ENCODE data around the gene BPIFA1.

Gene BPIFA1

GRCh38 chr20:33235696-33236095 is at the start of gene BPIFA1:
TSS of gene BPIFA1 (plus strand) at chr20:33235996. CDS start at chr20:33237712, 1,716 bp downstream.
- no peak for DNase-seq

DNA sequence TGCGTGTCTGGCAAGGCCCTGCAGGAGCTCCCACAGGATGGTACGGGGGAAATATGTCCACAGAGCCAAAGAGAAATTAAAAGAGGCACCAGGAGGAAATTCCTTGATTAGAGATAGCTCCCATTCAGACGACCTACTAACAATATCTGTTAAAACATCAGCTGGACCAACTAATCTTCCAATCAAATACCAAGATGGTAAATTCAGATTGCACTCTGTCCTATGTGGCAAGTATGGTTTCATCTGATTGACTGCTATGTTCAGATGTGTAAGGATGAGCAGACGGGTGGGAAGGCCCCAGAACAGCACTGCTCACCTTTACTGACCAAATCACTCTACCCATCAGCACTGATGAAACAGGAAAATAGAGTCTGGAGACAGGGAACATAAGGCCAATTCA is 48.3 kb upstream of the BPIFA1 start:
- no peak for DNase-seq

- no peak for DNase-seq
Measured at GRCh38 chr20:33188421-33188820, 47.4 kb upstream of the BPIFA1 start.

DNA sequence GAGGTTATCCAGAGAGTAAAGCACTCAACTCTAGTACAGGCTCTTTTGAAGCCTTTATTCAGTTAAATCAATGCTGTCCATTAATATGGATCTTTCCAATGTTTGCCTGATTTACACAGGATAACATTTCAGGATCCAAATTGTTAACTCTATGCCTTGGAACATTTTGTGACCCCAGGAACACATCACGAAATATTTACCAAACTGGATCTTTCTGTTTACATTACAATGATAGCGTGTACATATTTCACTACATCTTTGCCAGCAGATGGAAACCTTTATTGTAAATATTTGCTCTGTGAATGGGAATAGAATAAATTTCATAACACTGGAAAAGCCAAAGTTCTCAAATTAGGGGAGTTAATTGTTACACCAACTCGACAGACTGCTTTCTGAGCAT is 44.3 kb upstream of the BPIFA1 start:
- DNase-seq: no peak

GRCh38 chr20:33191955-33192354 is 43.8 kb upstream of the BPIFA1 start:
- no peak for DNase-seq

- no peak for DNase-seq
Measured at GRCh38 chr20:33192912-33193501, 42.8 kb upstream of the BPIFA1 start.

- no peak for DNase-seq
Measured at GRCh38 chr20:33199026-33199425, 36.8 kb upstream of the BPIFA1 start.

DNA sequence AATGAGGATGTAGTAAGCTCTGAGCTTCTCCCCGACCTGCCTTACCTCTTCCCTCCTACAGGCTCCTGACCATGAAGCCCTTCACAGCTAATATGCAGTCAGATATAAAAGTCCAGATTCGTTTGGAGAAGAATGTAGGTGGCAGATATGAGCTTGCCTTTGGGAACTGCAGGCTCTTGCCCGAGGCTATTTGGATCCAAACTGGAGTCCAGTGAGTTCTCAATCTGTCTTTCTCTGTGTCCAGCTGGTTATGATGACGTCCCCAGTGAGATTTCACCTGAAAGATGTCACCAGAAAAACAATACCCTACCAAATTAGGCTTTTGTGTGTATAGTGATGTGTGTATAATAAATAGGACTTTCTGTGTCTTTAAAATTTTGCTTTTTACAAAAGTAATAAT is 33.3 kb upstream of the BPIFA1 start:
- DNase-seq: no peak

DNA sequence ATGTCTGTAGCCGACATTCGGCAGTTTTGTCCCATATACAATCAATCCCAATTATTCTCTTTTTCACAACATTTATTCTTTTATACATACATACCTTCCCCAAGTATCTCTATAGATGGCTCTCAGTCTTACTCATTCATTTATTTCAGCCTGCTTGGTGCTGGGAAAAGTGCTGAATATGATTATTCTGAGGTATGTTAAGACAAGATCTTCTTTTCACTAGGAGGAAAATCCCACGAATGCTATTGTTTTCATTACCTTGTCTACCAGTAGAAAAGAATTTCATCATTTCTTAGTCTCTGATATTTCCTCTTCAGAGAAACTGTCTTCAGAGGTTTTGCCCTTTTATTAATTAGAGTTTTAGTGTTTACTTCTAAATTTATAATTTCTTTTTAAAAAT is 32.4 kb upstream of the BPIFA1 start:
- DNase-seq: no peak

DNA sequence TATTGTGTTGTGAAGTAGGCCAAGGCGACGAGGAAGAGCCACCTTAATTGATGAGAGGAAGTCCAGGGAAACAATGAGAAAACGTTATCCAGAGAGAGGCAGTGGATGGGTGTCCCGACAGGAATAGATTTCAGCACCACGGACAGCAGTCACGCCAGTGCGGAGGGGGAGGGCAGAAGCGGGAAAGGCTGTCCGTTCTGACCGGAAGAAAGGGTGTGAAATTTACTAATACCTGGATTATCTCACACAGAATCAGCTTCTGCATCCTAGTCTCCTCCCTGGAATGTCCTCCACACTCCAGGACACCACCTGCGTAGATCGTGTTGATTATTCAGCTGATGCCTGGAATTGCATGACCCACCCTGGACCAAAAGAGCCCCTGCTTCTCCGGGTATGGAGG is 26.0 kb upstream of the BPIFA1 start:
- DNase-seq: peak in 32 of 56 donors; percentile 0 to 56 (median 20)

DNA sequence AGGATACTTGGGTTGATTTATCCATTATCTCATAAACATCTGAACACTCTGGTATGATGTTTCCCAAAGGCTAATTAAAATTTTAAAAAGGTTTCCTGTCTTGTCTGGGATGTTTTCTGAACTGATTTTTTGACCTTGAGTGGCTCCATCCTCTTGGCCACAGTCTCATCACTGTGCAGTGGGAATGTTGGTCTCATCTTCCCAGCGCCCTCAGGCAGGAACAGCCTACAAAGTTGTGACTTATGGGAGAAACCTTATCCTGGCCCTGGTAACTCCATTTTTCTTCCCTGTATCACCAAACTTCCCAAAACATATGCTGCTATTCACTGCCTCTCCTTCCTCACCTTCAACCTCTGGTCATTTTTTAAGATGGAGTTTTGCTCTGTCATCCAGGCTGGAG is 25.4 kb upstream of the BPIFA1 start:
- DNase-seq: no peak

DNA sequence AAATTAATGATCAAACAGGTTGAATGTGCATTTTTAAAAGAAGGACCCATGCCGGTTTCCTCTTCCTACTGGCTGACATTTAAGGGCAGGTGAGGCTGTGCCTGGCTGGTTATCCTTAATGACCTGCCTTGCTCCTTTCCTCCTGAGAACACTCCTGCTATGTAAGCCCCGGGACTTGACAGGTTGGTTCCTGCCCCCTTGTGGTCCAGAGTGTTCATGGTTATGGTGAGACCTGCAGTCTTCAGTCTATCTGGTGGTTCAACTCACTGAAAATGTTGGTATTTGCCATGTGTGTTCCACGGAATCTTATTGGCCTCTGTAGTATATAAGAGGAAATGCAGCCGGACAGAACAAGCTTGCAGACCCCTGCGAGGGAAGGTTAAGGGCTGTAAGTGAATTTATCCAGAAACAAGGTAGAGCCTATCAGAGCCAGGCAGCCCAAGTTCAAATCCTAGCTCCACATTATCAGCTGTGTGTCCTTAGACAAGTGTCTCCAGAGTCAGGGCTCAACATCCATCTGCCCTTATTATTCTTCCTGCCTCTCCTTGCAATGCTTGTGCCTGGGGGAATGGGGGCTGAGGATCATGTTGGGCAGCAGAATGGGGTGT is 23.9 kb upstream of the BPIFA1 start:
- DNase-seq: peak in 13 of 56 donors; percentile 1 to 33 (median 3)

DNA sequence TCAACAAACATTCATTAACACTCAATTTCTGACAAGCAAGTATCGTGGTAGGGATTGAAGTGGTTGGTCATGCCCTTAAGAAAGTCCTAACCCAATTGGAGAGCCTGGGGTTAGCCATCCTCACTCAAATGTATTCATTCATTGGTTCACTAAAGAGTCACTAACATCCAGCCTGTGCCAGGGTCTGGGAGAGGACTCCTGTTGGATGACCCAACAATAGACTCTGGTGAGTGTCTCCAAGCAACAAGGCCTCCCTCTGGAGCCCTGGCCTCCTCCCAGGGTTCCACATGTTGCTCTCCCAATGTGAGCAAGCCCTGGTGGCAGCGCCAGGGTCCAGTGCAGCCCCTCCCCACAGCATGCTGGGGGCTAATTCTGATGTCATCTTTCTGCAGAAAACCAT is 18.7 kb upstream of the BPIFA1 start, which contains the start of gene BPIFA3:
Gene BPIFA3 (plus strand): TSS at position 301 of the 400 bp plus-strand sequence. CDS start 185 bp downstream, outside the sequence.
- DNase-seq: no peak

DNA sequence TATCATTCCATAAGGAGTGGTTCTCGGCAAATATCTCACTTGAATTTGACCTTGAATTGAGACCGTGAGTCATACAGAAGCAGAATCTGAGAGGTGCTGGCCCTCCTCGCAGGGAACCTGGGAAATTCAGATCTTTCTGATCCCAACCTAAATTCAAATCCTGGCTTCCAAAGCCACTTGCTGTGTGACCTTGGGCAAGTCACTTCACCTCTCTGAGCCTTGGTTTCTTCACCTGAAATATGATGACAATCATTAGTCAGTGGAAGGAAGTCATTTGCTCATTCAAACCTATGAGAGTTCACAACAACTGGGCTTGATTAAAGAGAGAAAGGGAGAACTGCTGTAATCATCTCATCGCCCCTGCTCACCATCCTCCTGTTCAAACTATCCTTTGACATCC is 11.4 kb upstream of the BPIFA1 start:
- no peak for DNase-seq

DNA sequence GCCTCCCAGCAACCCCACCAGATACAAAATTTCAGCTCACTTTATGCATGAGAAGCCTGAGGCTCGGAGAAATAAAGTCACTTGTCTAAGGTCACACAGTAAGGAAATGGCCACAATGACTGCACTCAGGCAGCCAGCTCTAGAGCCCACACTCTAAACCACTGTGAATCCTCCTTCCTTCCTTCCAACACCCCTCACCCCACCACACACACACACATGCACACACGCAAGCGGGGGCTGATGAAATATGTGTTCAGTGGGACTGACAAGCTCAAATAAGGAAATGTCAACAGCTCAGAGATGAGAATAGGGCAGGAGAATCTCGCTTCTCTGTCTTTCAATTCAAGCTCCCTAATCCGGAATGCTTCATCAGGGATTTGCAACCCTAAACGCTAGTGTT is 6.0 kb upstream of the BPIFA1 start:
- no peak for DNase-seq

DNA sequence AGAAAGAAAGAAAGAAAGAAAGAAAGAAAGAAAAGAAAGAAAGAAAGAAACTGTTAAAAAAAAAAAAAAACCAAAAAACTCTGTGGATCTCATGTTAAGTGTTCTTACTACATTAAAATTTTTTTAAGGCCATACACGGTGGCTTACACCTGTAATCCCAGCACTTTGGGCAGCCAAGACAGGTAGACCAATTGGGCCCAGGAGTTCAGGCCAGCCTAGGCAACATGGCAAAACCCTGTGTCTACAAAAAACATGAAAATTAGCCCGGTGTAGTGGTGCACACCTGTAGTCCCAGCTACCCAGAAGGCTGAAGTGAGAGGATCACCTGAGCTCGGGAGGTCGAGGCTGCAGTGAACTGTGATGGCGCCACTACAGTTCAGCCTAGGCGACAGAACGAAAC is 4.6 kb upstream of the BPIFA1 start:
- DNase-seq: no peak

- no peak for DNase-seq
Measured at GRCh38 chr20:33232486-33233072, 3.2 kb upstream of the BPIFA1 start.

DNA sequence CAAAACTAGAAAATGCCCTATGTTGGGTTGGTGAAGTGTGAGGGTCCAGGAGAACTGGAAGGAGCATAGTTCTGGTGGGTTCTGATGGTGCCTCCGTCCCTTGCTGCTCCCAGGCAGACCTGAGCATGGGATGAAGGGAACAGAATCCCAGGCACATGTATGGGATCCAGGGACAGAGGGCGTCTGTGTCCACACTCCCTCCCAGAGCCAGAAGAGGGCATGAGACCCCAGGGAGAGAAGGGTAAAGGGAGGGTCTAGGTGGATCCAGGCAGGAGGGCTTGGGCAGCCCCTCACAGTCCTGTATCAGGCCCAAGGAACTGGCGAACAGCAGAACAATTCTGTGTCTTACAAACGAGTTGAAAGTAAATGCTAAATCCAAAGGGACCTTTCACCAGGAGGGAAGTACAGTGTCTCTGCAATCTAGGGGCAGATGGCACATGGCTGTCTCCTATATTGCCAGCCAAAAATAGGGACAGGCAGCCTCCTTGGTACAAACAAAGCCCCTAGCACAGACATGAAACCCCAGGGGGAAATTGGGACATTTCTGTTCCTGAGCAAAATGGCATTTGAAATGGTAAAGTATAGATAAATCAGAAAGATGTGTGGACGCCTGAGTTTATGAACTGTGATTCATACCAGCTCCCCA is 2.5 kb upstream of the BPIFA1 start:
- peak in 3 of 56 donors; percentile 1 to 3 (median 2) for DNase-seq

DNA sequence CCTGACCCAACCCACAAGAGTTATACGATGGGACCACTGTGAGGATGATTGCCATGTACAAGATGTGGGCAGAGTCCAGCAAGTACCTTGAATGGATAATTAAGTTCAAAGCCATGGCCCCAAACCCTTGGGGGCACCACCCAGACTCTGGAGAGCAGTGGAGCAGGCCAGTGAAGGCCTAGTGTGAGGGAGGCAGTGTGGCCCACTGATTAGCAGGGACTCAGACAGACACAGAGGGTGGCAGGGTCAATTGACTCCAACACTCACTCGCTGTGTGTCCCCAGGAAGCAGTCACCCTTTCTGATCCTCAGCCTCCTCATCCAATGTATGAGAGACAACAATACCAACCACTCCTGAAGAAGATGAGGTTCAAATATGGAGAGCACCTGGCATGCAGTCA is 1.7 kb upstream of the BPIFA1 start:
- DNase-seq: no peak

DNA sequence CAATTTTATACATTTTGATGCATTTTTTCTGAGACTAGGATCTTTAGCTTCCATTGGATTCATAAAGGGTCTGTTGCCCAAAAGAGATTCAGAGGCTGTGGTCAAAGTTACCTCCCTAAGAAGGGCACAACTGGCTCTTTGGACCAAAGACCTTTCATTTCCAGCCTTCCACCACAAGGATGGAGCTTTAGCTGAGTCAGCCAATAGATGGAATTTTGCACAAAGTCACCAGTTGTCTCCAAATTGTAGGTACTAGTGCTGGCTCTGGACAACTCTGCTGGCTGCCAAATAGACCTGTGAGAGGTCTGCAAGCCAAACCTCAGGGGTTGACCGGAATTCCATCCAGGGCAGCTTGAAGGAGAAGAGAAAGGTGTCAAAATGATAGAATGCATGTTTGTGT is 555 bp downstream of the BPIFA1 start:
- DNase-seq: no peak

DNA sequence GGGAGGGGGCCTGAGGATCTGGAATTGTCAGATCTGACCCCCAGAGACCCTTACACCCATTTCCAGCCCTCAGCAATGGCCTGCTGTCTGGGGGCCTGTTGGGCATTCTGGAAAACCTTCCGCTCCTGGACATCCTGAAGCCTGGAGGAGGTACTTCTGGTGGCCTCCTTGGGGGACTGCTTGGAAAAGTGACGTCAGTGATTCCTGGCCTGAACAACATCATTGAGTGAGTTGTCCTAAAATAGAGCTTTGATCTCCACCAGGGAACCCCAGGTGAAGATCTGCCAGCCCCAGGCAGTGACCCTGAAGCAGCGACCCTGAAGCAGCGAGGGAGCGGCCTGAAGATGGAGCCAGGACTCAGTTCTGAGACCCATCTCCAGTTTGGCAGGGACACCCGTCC is 2.2 kb downstream of the BPIFA1 start:
- DNase-seq: peak in 1 of 56 donors; percentile 2

- no peak for DNase-seq
Measured at GRCh38 chr20:33239418-33239817, 3.6 kb downstream of the BPIFA1 start.
